NCI-H1417 treated with DMSO at 0.1 percent for 48 hours (cell line): ENCODE results near the gene ATP9B.
"Not testable (repeated sequence)": the region's sequence is repeated elsewhere in the genome, so short reads cannot be mapped to it uniquely, and the experiment has no call there.

Source experiments
- DNase-seq: peaks from one replicate; lab custom pipeline; 2025; lab: John Stamatoyannopoulos, UW

Gene ATP9B

GRCh38 chr18:79229431-79229830 is 160.2 kb downstream of the ATP9B start:
- no peak for DNase-seq

- no peak for DNase-seq
Observed at GRCh38 chr18:79234438-79234837, 165.2 kb downstream of the ATP9B start.

- no peak for DNase-seq
Observed at GRCh38 chr18:79239631-79240030, 170.4 kb downstream of the ATP9B start.

- DNase-seq, result peak; percentile 87
Observed at GRCh38 chr18:79241755-79242154, 172.6 kb downstream of the ATP9B start.

GRCh38 chr18:79242246-79242645 is 173.1 kb downstream of the ATP9B start:
- peak; percentile 82 for DNase-seq

GRCh38 chr18:79245517-79246001 is 176.4 kb downstream of the ATP9B start:
- no peak for DNase-seq

GRCh38 chr18:79246309-79247108 is 177.3 kb downstream of the ATP9B start:
- DNase-seq, result no peak

GRCh38 chr18:79248495-79249060 is 179.4 kb downstream of the ATP9B start:
- no peak for DNase-seq

- DNase-seq, result no peak
Observed at GRCh38 chr18:79250301-79250981, 181.2 kb downstream of the ATP9B start.

GRCh38 chr18:79251021-79251420 is 181.8 kb downstream of the ATP9B start:
- DNase-seq, result no peak

GRCh38 chr18:79252904-79253633 is 183.9 kb downstream of the ATP9B start:
- no peak for DNase-seq

GRCh38 chr18:79257480-79257879 is 188.3 kb downstream of the ATP9B start:
- DNase-seq, result no peak

GRCh38 chr18:79258447-79258846 is 189.3 kb downstream of the ATP9B start:
- no peak for DNase-seq

GRCh38 chr18:79259218-79259617 is 190.0 kb downstream of the ATP9B start:
- no peak for DNase-seq

GRCh38 chr18:79260023-79260422 is 190.8 kb downstream of the ATP9B start:
- DNase-seq, result no peak

GRCh38 chr18:79260510-79260909 is 191.3 kb downstream of the ATP9B start:
- DNase-seq, result no peak

- not testable (repeated sequence) for DNase-seq
Observed at GRCh38 chr18:79265068-79265467, 195.9 kb downstream of the ATP9B start.

GRCh38 chr18:79271812-79272211 is 202.6 kb downstream of the ATP9B start:
- not testable (repeated sequence) for DNase-seq

GRCh38 chr18:79272916-79273315 is 203.7 kb downstream of the ATP9B start:
- no peak for DNase-seq

- DNase-seq, result no peak
Observed at GRCh38 chr18:79274823-79275222, 205.6 kb downstream of the ATP9B start.

- no peak for DNase-seq
Observed at GRCh38 chr18:79275461-79275860, 206.3 kb downstream of the ATP9B start.

GRCh38 chr18:79275992-79276391 is 206.8 kb downstream of the ATP9B start:
- no peak for DNase-seq
